Uterus (tissue), 2 donors: ENCODE measurements around the gene MIS18BP1.

ENCODE experiments used
- POLR2A ChIP-seq, 2 donors: fragments of 450-650 bp; IDR thresholded peaks; one replicate each; pipeline ENCODE4 v1.6.1; 2016; ENCODE audit warnings: antibody characterized with exemption in 2 of 2, mild to moderate bottlenecking in 1 of 2, moderate library complexity in 1 of 2
- TF ChIP-seq, protein P1 (sequence below), 4 experiments: fragments of 200-600 bp in 2 of 4; fragments of 450-650 bp in 2 of 4; sonication (generic) in 2 of 4; IDR thresholded peaks; one replicate each; pipeline ENCODE4 v1.5.1; 2016 to 2019; ENCODE audit warnings: antibody characterized with exemption in 4 of 4, mild to moderate bottlenecking in 2 of 4, moderate library complexity in 1 of 4

GRCh38 chr14:45246151-45246550 lies 6.9 kb downstream of the MIS18BP1 start:
- TF ChIP-seq, protein P1, sequence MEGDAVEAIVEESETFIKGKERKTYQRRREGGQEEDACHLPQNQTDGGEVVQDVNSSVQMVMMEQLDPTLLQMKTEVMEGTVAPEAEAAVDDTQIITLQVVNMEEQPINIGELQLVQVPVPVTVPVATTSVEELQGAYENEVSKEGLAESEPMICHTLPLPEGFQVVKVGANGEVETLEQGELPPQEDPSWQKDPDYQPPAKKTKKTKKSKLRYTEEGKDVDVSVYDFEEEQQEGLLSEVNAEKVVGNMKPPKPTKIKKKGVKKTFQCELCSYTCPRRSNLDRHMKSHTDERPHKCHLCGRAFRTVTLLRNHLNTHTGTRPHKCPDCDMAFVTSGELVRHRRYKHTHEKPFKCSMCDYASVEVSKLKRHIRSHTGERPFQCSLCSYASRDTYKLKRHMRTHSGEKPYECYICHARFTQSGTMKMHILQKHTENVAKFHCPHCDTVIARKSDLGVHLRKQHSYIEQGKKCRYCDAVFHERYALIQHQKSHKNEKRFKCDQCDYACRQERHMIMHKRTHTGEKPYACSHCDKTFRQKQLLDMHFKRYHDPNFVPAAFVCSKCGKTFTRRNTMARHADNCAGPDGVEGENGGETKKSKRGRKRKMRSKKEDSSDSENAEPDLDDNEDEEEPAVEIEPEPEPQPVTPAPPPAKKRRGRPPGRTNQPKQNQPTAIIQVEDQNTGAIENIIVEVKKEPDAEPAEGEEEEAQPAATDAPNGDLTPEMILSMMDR (IDR thresholded peaks at IDR 0.05), result no peak
- TF ChIP-seq POLR2A (IDR thresholded peaks at IDR 0.05), result no peak
